A673 (cell line): ENCODE data around the gene IRS1. TPM values are rescaled to one million over a fixed set of nuclear protein-coding genes. Genes with fewer than 3 reads are reported as not detected.

ENCODE experiments used
- Bru-seq: library from RNA; stranded (reverse); fragments of 400-500 nt; gene quantifications from one replicate; lab custom pipeline; 2021; lab: Mats Ljungman, UMichigan
- BruChase-seq, 2 experiments: library from RNA; stranded (reverse); fragments of 400-500 nt; gene quantifications; one replicate each; lab custom pipeline; 2021; lab: Mats Ljungman, UMichigan
- BruUV-seq: library from RNA; stranded (reverse); fragments of 400-500 nt; replicated peaks from 2 replicates; lab custom pipeline; 2021; lab: Mats Ljungman, UMichigan
- CTCF ChIA-PET: fragments of 300-600 bp; sonication (Branson Sonifier 250); formaldehyde crosslinking; loops from one replicate; lab custom pipeline; 2022; ENCODE audit warnings: antibody characterized with exemption; lab: Charles Lee
- POLR2A ChIA-PET: fragments of 300-600 bp; sonication (Branson Sonifier 250); formaldehyde crosslinking; loops from one replicate; lab custom pipeline; 2022; ENCODE audit warnings: antibody characterized with exemption; ENCODE audit not compliant: low non-redundant PET; lab: Charles Lee
- DNase-seq: peaks from one replicate; pipeline ENCODE4 v3.0.0-alpha.2; 2015; ENCODE audit warnings: low spot score
- H3K27ac ChIP-seq: fragments of 200-600 bp; sonication (generic); 2 replicates; pipeline ENCODE4 v1.5.1; 2016; ENCODE audit warnings: mixed run types, low read depth, mild to moderate bottlenecking, mixed read lengths, antibody characterized with exemption, low read length; ENCODE audit not compliant: poor library complexity, severe bottlenecking
- H3K27me3 ChIP-seq: fragments of 200-600 bp; sonication (generic); replicated peaks from 2 replicates; pipeline ENCODE4 v1.6.1; 2017; ENCODE audit warnings: mixed run types, low read depth, mild to moderate bottlenecking, mixed read lengths, antibody characterized with exemption, low read length; ENCODE audit not compliant: insufficient read depth, poor library complexity
- H3K36me3 ChIP-seq: fragments of 200-600 bp; sonication (generic); 2 replicates; pipeline ENCODE4 v1.6.1; 2016; ENCODE audit warnings: mixed run types, mild to moderate bottlenecking, mixed read lengths, antibody characterized with exemption, low read length; ENCODE audit not compliant: insufficient read depth, poor library complexity, severe bottlenecking
- H3K4me1 ChIP-seq: fragments of 200-600 bp; sonication (generic); 2 replicates; pipeline ENCODE4 v1.6.1; 2017; ENCODE audit warnings: mixed run types, mild to moderate bottlenecking, mixed read lengths, antibody characterized with exemption, low read length; ENCODE audit not compliant: insufficient read depth, poor library complexity, severe bottlenecking
- H3K4me3 ChIP-seq: fragments of 200-600 bp; sonication (generic); 2 replicates; pipeline ENCODE4 v1.5.1; 2016; ENCODE audit warnings: low read depth, mixed run types, mild to moderate bottlenecking, mixed read lengths, low read length; ENCODE audit not compliant: poor library complexity, severe bottlenecking
- H3K9me3 ChIP-seq: fragments of 200-600 bp; sonication (generic); 2 replicates; pipeline ENCODE4 v1.6.1; 2016; ENCODE audit warnings: mixed run types, low read depth, mild to moderate bottlenecking, mixed read lengths, antibody characterized with exemption, low read length; ENCODE audit not compliant: poor library complexity, severe bottlenecking
- CTCF ChIP-seq: fragments of 300-800, 200-600 bp; sonication (generic); conservative IDR thresholded peaks from 2 replicates; pipeline ENCODE4 v1.5.1; 2017; ENCODE audit warnings: low read depth, mild to moderate bottlenecking, antibody characterized with exemption, low read length, moderate library complexity, mixed read lengths
- EZH2 ChIP-seq: fragments of 200-600 bp; sonication (generic); IDR thresholded peaks from 2 replicates; pipeline ENCODE4 v1.6.1; 2017; ENCODE audit warnings: borderline replicate concordance, low read depth, mild to moderate bottlenecking, mixed read lengths, antibody characterized with exemption, low read length; ENCODE audit not compliant: poor library complexity, severe bottlenecking
- intact Hi-C: fragments of 100-400 bp; cut with micrococcal nuclease; formaldehyde crosslinking; loops from one replicate; pipeline ENCODE4 v1.10.0; 2022; ENCODE audit not compliant: unreplicated experiment
- long read RNA-seq: library from polyadenylated mRNA; stranded (forward); transcript quantifications from one replicate; pipeline ENCODE4 v2.0.0, GENCODE V29; 2022
- total RNA-seq: library from RNA; stranded (reverse); gene quantifications from 2 replicates; pipeline ENCODE4 v1.2.3, GENCODE V29; 2021

The IRS1 gene
- 27.9 and 29.3 TPM in 2 replicates for total RNA-seq
- percentile 86 among the genes with signal in this experiment for Bru-seq, nascent RNA
- percentile 83 among the genes with signal in this experiment for BruChase-seq, experiment 1, labeled RNA remaining after a 2-hour chase
- percentile 73 among the genes with signal in this experiment for BruChase-seq, experiment 2, labeled RNA remaining after a 6-hour chase
- long read RNA-seq, full-length matches to known transcripts, result 28 of 59 reads
- long read RNA-seq, partial matches to known transcripts, result 0 of 59 reads
- long read RNA-seq, other reads (novel, unspliced or antisense), result 31 of 59 reads

GRCh38 chr2:226799211-226799975 lies at the start of gene IRS1:
TSS of gene IRS1 (minus strand) at chr2:226799820. CDS start at chr2:226798738, 1,082 bp downstream.
- no TSS peak for BruUV-seq
- Histone ChIP-seq H3K9me3 (no peaks in the 10 kb centered on the region), H3K27ac (peak within 1 kb of the TSS; percentile 88), H3K36me3 (peaks cover 20% of the 10 kb centered on the region), H3K4me3 (peak within 1 kb of the TSS; percentile 91), H3K4me1 (peaks cover 27% of the 10 kb centered on the region), H3K27me3 (no peaks in the 10 kb centered on the region)
- CTCF ChIA-PET, result interaction anchor here (0.6 to 1.5 kb wide), 9 partner anchors 26 to 1135 kb away, joined by 3 to 8 read pairs (median 7); no protein-coding TSS in a partner anchor
- peak; percentile 90 for DNase-seq
- POLR2A ChIA-PET, result no interaction called here
- TF ChIP-seq CTCF, result no peak
- no peak for TF ChIP-seq EZH2
- intact Hi-C loops, result loop anchor here (2.0 to 5.0 kb wide), 3 partner anchors 367 to 911 kb away; no protein-coding TSS in a partner anchor

- CTCF ChIA-PET, result no interaction called here
- H3K36me3 ChIP-seq, result no peaks in the 10 kb centered on the region
- H3K4me1 ChIP-seq, result no peaks in the 10 kb centered on the region
- no peaks in the 10 kb centered on the region for H3K9me3 ChIP-seq
- POLR2A ChIA-PET, result no interaction called here
- no peak for DNase-seq
- BruUV-seq, result no TSS peak
- no peak overlapping the region for H3K4me3 ChIP-seq
- H3K27me3 ChIP-seq, result no peaks in the 10 kb centered on the region
- TF ChIP-seq EZH2 (no peak), CTCF (no peak)
- H3K27ac ChIP-seq, result no peak overlapping the region
- intact Hi-C loops, result no loop called here
These were observed 49.7 kb upstream of the IRS1 start for GRCh38 chr2:226849349-226849748.

GRCh38 chr2:226847511-226847910 lies 47.9 kb upstream of the IRS1 start:
- Histone ChIP-seq H3K36me3 (no peaks in the 10 kb centered on the region), H3K27me3 (no peaks in the 10 kb centered on the region), H3K27ac (no peak overlapping the region), H3K4me1 (no peaks in the 10 kb centered on the region), H3K4me3 (no peak overlapping the region), H3K9me3 (no peaks in the 10 kb centered on the region)
- no TSS peak for BruUV-seq
- POLR2A ChIA-PET, result no interaction called here
- DNase-seq, result no peak
- CTCF ChIA-PET, result no interaction called here
- intact Hi-C loops, result no loop called here
- TF ChIP-seq CTCF, result no peak
- TF ChIP-seq EZH2, result no peak
